Erythroblast (primary cell): ENCODE measurements around the gene GDF9.

Source experiments
- GATA1 ChIP-seq: IDR thresholded peaks from 2 replicates; pipeline ENCODE4 v1.6.1; 2011; ENCODE audit warnings: low read depth, mild to moderate bottlenecking, control low read depth, low read length, moderate library complexity
- POLR2A ChIP-seq: IDR thresholded peaks from 2 replicates; pipeline ENCODE4 v1.6.1; 2011; ENCODE audit warnings: mild to moderate bottlenecking, low read length

DNA sequence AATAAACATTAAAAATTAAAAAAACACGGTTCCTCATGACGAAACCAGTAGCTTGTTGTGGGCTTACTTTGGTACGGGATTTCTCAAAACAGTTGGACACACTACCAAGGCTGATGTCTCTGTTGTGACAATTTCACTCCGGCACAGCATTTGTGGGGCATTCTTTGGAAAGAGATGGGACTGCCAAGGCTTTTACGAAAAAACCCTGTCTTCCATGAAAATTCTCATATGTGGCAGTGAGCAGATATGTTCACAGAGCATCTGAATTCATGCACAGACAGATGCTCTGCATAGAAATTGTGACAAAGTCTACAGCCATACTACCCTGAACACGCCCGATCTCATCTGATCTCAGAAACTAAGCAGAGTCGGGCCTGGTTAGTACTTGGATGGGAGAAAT is 18.0 kb downstream of the GDF9 start:
- no peak for TF ChIP-seq POLR2A
- TF ChIP-seq GATA1: no peak
